HG02938 (cell line): Measurements from ENCODE around the gene TMED10.
A peak's percentile ranks its signal among the peaks of the same experiment; 100 is the strongest.

Experiments
- ATAC-seq: cut with Tn5 transposase; IDR thresholded peaks from one replicate; pipeline ENCODE4 v1.9.1; 2021; ENCODE audit warnings: mild to moderate bottlenecking, moderate library complexity; ENCODE audit not compliant: unreplicated experiment

TMED10 gene

DNA sequence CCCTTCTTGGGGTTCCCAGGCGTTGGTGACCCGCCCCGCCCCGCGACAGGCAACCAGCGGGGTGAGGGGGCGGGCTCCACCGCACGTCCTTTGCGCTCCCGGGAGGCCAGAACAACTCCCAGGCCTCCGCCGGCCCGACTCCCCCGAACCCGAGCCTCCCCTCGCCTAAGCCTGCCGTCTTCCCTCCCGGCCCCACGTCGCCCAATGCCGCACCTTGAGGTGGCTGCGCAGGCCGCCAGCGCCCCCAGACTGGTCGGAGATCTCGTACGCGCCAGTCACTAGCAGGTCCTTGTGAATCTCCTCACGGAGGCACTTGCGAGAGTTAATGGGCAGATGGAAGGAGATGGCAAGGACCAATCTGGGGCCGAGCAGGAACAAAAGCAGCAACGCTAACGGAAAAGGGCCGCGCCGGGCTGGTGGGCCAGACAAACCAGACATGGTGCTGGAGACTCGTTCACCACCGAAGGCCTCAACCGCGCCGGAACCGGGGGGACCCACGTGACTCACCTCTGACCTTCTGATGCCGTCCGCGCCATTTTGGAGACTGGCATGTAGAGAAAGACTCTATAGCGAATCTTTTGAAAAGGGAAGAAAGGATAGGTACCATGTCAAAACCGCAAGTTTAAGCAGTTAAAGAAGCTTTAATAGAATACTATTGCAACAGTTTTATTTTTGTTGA is at the start of gene TMED10:
Gene TMED10 (minus strand): TSS at position 471 of the 679 bp plus-strand sequence. CDS start 33 bp downstream, at position 438.
- peak; percentile 76 for ATAC-seq

DNA sequence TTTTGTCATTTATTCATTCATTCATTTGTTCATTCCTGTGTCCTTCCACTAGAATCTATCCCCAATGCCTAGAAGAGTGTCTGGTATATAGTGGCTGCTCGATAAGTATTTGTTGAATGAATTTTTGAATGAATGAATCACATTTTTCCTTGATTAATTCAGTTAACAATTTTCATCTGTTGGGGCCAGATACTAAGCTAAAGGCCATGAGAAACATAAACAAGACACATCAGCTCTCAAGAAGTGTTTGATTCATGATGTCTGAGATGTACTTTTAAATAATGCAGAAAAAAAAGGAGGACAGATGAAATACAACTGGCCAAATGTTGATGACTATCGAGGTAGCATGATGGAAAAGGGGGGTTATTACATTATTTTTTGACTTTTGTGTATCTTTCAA is 48.1 kb upstream of the TMED10 start:
- no peak for ATAC-seq

DNA sequence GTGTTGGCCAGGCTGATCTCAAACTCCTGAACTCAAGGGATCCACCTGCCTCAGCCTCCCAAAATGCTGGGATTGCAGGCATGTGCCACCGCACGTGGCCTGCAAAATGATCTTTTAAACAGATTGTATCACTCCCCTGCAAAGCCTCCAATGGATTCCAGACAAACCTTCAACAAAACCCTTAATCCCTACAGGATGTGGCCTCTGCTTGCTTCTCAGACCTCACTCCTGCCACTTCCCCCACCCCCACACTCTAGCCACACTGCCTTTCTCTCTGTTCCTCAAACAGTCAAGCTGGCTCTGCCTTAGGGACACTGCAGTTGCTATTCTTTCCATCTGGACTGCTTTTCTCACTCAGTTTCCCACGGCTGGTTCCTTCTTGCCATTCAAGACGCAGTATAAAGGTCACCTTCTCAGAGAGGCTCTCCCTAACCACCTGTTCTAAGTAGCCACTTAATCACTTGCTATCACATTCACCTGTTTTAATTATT is 47.3 kb upstream of the TMED10 start:
- no peak for ATAC-seq

DNA sequence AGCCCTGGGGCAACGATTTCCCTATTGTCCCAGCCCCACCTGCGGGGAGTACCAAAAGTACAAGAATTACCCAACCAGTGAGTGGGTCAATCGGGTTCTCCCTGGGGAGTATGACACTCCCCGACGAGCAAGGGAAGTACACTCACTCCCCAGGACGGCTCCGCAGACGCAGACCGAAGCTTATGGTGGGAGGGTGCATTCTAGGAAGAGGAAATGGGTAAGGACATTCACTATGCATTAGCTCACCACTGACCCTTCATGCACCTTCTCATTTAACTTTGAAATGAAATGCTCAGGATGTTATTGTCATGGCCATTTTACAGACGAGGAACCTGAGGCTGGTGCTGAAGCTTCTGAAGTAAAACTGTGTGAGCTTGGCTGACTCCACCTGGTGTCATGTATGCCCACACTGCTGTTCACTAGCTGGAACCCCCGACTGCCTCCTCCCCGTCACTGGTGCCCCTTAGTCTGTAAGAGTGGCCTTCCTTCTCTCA is 45.8 kb upstream of the TMED10 start:
- no peak for ATAC-seq

DNA sequence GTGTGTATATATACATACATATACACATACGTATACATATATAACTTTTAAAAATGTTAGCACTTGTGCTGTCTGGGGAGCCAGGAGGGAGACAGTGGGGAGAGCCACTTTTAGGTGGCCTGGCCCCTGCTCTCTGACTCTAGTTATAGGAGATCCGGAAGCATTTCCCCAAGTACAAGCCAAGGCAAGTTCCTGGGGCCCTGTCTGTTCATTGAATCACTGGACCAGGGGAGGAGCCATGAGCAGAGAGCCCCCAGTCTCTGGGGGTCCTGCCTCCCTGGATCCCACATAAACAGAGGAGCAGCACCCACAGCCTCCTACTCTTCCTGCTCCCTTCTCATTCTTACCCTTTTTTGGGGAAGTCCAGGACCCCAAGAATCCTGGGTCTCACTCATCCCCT is 45.4 kb upstream of the TMED10 start:
- no peak for ATAC-seq

DNA sequence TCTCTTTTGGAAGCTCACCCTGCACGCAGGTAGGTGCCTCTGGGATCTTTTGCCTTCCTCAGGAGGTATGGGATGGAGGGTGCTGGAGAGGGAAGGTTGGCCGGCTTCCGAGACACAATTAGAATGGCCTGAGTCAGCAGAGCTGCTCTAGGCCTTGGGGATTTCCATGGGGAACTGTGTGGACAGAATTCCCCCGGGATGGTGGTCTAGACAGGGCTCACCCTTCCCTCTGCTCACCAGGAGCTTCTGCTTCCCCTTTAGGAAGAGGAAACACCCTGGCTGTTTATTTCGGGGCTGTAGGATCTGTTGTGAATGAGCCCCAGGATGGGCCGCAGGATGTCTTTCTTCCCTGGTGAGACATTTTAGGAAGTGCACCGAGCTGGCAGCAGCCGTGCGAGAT is 43.7 kb upstream of the TMED10 start:
- no peak for ATAC-seq

DNA sequence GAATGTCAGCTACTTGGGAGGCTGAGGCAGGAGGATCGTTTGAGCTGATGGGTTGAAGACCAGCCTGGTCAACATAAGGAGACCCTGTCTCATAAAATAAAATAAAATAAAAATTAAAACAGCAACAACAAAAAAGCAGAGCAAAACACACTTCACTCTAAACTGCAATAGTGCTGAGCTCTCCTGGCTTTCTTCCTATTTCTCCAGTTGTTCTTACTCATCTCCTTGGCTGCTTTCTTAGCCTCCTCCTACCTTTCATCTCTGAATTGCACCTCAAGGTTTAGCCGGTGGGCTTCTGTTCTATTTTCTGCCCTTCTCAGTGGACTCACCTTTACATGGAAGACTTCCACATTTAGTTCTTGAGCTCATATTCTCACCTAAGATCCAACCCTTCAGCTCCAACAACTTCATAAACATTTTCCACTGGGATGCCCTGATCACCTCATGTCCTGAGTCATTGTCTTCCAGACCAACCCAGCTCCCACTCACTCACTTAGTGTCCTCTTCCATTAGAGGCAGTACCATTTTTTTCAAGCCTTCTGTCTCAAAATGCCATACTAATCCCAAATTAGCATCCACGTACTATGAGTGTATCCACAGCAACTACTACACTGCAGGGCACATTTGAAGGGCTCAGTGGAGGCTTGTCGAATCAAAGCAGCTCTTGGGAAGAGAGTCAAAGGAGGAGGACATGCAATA is 41.2 kb upstream of the TMED10 start:
- no peak for ATAC-seq

DNA sequence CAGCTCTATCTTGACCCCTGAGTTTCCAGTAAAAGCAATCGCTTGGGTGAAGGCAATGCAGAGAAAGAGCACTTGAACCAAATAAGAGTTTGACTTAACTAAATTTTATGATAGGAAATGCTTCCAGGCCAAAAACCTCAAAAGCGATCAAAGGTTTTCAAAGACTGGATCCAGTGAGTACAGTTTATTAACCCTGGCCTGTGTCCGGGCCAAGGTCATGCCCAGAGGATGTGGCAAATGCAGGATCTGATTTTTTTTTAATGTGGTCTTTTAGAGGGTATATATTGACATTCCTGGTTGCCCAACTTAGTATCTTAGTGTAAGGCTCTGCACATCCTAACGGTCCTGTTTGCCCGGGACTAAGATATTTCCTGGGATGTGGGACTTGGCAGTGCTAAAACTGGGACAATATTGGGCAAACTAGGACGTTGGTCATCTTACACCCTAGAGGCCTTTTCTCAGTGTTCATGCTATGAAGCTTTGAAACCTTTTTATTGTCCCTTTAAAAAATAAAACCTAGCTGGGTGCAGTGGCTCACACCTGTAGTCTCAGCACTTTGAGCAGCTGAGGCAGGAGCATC is 40.1 kb upstream of the TMED10 start:
- ATAC-seq = no peak

DNA sequence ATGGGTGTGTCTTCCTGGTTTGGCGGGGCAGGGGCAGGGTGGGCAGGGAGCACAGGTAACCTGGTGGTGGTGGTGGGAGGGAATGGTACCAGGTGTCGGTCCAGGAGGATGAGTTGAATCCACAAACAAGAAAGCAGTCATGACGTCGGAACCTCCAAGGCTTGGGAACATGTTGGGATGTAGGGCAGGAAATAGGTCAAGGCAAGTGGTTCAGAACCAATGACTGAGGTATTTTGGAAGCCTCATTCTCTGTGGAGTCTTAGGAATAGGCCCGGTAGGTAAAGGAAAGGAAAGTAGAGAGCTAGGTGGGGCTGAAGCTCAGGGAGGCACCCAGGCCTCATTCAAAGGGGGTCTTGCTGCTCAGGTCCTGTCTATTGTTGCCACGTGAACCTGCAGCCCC is 39.1 kb upstream of the TMED10 start:
- no peak for ATAC-seq

DNA sequence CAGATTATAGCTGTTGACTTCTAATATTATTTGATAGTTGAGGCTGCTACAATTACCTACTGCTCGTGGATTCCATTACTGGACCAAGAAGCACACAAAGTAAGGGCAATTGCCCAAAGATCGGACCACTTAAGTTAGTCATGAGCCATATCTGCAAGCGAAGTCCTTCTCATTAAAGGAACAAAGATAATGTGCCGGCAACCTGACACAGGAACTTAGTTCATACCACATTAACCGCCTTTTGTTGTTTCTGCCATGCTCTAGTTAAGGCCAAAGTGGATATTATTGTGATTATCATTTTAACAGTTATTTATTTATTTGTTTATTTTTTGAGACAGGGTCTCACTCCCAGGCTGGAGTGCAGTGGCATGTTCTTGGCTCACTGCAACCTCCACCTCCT is 38.1 kb upstream of the TMED10 start:
- ATAC-seq = no peak

DNA sequence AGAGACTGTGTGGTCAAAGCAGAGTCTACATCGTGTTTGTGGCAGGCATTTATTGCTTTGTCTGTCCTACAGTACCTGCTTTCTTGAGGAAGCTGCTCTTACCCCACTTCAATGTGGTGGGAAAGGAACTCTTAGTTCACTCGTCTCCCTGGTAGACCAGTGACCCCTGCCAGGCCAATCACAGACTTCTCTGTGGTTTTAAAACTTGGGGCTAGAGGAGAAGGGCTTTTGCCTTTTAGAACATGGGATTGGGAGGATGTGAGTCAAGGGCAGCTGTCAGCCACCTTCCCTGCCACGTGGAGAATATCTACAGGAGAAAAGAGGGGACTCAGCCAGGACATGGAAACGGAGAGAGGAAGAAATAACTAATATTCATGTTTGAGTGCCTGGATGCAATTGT is 36.8 kb upstream of the TMED10 start:
- ATAC-seq = no peak

DNA sequence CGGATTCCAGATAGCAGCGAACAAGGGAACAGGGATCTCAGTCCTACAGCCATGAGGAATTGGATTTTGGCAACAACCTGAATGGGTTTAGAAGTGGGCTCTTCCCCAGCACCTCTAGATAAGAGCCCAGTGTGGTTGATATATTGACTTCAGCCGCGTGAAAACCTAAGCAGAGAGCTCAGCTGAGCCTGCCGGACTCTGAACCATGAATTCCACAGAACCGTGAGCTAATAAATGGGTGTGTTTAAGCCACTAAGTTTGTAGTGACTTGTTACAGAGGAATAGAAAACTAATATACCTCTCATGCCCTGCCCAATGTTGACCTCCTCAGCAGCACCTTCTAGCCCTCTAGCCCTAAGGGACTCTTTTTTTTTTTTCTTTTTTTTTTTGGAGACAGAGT is 32.4 kb upstream of the TMED10 start:
- ATAC-seq = no peak

DNA sequence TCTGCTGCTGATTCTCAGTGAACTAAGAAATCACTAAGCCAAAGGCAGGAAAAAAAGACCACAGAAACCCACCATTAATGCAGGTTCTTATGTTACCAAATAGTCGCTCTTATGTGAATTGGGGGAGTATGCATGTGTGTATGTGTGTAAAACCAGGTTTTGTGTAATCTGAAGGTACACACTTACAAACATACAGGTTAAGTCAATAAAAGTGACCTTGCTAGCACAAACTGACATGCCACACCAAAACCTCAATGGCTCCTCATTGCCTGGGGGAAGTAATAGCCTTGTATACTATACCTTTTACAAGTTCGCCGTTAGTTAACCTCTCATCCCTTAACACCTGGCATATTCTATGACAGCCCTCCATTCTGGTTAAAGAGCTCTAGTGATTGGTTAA is 29.8 kb upstream of the TMED10 start:
- no peak for ATAC-seq

DNA sequence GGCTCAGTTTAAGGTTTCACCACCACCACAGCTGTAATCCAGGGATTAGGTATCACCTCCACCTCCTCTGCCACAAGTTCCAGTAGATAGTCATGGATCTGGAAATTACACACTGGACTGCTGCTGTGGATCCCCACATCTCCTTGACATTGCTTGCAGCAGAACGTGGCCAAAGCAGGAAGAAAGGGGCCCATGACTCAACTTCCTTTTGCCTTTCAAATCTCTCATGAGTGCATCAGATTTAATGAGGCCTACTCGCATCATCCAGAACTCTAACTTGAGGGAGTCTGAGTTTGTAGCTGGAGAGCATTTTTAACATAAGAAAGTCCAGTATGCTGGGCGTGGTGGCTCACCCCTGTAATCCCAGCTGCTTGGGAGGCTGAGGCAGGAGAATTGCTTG is 29.2 kb upstream of the TMED10 start:
- no peak for ATAC-seq

DNA sequence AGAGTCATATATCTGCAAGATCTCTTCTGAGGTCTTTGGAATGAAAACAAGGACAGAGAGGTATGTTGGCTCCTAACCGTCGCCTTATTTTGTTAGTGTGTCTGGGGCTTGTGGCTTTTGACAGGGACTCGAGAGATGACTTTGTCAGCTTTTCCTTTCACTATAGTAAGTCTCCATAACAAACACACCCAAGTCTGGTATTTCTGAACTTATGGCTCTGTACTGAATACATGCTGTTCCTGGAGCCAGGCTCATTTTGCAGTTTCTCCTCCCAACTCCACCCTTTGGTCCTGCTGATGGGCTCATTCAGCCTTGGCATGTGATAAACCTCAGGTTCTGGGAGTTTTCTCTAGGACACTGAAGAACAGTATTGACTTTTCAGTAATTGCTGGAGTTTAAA is 27.7 kb upstream of the TMED10 start:
- ATAC-seq = no peak

DNA sequence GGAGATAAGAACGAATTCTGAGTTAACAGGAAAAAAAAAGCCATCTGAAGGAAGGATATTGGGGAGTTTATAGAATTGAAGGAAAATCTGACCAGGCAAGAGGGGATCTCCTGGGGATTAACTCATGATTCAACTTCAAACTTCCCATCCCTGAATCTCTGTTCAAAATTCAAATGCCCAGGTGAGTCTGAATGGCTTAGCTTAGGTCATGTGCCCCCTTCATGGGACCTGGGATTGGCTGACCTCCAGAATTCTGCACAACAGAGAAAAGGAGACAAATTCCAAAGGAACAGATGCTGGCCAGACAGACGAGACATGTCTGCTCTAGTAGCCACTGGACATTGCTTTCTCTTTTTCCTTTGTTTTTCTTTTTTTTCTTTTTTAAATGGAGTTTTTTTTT is 26.2 kb upstream of the TMED10 start:
- ATAC-seq = no peak

DNA sequence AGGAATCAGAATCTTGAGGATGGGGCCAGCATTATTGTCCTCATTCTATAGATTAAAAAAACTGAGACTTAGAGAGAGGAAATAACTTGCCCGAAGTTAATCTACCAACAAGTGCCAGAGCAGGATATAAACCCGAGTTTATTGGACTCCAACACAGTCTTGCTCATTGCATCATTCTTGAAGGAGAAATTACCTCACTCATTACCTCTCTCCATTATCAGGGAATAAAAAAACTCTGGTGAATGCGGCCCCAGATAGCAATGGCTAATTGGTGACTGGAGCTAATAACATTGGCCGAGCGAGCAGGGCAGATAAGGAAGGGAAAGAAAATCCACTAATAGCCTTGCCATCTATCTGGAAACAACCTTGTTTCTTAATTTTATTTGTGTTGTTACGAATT is 24.7 kb upstream of the TMED10 start:
- no peak for ATAC-seq

DNA sequence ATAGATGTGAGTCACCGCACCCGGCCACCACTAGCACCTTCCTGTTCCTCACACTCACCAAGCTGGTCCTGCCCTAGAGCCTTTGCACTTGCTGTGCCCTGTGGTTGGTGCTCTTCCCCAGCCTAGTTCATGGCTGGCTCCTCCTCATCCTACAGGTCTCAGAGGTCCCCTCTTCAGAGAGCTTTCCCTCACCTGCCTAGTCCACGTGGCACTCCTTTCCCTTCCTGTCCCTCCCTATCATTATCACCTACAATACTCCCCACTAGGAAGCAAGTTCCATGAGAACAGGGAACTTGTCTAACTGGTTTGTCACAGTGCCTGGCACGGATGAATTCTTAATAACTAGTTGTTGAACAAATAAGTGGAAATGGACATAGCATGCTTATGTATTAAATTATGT is 24.0 kb upstream of the TMED10 start:
- ATAC-seq = no peak

DNA sequence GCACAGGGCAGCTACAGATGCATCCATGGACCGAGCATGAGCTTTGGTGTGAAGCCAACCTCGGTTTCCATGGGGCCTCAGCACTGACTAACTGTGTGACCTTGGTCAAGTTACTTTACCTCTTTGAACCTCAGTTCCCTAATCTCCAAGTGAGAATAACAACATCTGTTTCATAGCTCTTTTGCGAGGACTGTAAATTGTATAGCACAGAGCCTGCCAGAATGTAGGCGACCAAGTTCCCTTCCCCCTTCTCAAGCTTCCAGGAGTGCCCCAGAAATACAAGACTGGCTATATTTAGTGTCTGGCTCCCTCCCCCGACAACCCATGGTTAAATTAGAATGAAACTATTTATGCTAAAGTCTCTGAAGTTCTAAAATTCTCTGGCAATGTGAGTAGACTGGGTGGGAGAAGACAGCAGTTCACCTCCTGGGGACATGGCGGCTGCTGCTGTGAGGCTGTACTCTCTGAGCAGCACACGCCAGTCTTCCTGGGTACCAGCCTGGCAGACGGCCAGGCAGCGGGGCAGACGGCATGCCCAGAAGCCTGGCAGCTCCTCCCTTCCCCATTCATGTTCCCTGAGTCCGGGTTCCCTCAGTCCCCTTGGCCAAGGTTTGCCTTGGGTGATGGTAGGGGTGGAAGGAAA is 22.0 kb upstream of the TMED10 start:
- ATAC-seq = no peak

DNA sequence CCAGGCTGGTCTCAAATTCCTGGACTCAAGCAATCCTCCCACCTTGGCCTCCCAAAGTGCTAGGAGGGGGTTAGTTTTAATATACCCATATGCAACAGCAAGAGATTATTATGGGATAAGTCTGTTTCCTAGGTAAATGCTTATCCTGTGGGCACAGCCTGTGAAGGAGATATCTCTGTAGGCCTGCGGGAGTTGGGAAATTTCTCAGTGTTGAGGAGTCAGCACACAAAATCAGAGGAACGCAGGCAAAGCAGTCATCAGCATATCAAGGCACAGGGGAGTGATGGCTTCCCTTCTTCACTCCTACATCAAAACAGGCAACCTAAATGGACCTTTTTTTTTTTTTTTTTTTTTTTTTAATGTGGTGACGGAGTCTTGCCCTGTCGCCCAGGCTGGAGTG is 20.9 kb upstream of the TMED10 start:
- no peak for ATAC-seq

DNA sequence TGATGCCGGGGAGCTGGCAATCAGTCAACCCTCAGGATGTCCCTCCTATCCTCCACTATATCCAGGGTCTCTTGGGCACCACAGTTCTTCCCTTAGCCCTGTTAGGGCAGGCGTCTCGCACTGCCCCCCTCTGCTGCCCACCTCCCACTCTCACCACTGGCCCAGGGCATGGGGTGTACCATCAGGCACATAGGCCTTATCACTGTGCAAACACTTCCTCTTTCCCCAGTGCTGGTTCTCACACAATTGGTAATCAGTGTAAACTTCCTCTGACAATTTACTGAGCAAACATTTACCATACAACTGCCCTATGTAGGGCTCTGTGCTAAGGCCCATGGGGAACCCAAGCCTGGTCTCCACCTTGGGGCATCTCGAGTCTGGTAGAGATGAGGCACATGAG is 20.1 kb upstream of the TMED10 start:
- ATAC-seq = no peak

DNA sequence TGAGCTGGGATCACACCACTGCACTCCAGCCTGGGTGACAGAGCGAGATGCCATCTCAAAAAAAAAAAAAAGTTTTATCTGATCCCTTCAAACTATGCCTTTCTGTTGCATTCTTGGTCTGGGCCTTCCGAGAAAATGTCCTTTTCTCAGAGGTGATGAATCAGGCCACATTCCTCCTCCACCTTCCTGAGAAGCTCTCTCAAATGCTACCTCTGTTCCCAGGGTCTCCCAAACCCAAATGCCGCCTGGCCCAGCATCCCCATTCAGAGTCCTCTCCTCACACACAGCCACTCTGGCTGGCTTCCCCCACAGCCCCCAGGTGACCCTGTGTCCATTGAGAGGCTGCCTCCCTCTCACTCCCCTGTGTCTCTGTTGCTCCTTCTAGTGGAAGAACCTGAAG is 19.7 kb upstream of the TMED10 start:
- no peak for ATAC-seq
